Lung (tissue), 12 donors: ENCODE measurements around the gene TNFRSF17. TPM values are rescaled to one million over a fixed set of nuclear protein-coding genes. Genes with fewer than 3 reads are reported as not detected.
"Not testable (repeated sequence)": the region's sequence is repeated elsewhere in the genome, so short reads cannot be mapped to it uniquely, and the experiment has no call there.

Experiments
- ATAC-seq: fragments of 200-7000 bp; cut with Tn5 transposase; one replicate; pipeline ENCODE4 v1.9.1; 2020; ENCODE audit warnings: moderate number of reproducible peaks; ENCODE audit not compliant: insufficient read depth, low FRiP score
- DNase-seq, 3 donors: peaks; one replicate each; pipeline ENCODE4 v3.0.0-alpha.2; 2013 to 2017
- H3K27ac ChIP-seq, 2 donors: one replicate each; pipeline ENCODE4 v1.5.1; 2013; ENCODE audit warnings: mild to moderate bottlenecking in 2 of 2, moderate library complexity in 2 of 2, control low read depth in 1 of 2, inconsistent platforms in 1 of 2, low read depth in 1 of 2, low read length in 1 of 2
- H3K27me3 ChIP-seq, 3 donors: one replicate each; pipeline ENCODE4 v1.5.1; 2013; ENCODE audit warnings: low read length in 2 of 3; ENCODE audit not compliant: control insufficient read depth in 3 of 3, insufficient read depth in 3 of 3
- H3K36me3 ChIP-seq, 4 donors: one replicate each; pipeline ENCODE4 v1.5.1; 2013; ENCODE audit warnings: low read length in 4 of 4, mild to moderate bottlenecking in 1 of 4, moderate library complexity in 1 of 4; ENCODE audit not compliant: control insufficient read depth in 4 of 4, insufficient read depth in 4 of 4
- H3K4me1 ChIP-seq, 5 donors: one replicate each; pipeline ENCODE4 v1.5.1; 2013; ENCODE audit warnings: low read length in 5 of 5, mild to moderate bottlenecking in 2 of 5, moderate library complexity in 1 of 5; ENCODE audit not compliant: control insufficient read depth in 5 of 5, insufficient read depth in 5 of 5
- H3K4me3 ChIP-seq: one replicate; pipeline ENCODE4 v1.5.1; 2013; ENCODE audit warnings: mild to moderate bottlenecking, control low read depth, moderate library complexity
- H3K9ac ChIP-seq, 2 donors: one replicate each; pipeline ENCODE4 v1.5.1; 2013; ENCODE audit warnings: low read length in 2 of 2, control low read depth in 1 of 2; ENCODE audit not compliant: insufficient read depth in 1 of 2
- H3K9me3 ChIP-seq, 4 donors: one replicate each; pipeline ENCODE4 v1.5.1; 2013; ENCODE audit warnings: low read length in 3 of 4, mild to moderate bottlenecking in 1 of 4, moderate library complexity in 1 of 4; ENCODE audit not compliant: control insufficient read depth in 4 of 4, insufficient read depth in 3 of 4
- WGBS, 2 donors: extraction: QIAGEN DNeasy Blood & Tissue Kit; methylation state at CpG; one replicate each; pipeline ENCODE4 v1.1.7; 2013; 5-methylcytosine and 5-hydroxymethylcytosine counted together
- polyA plus RNA-seq, 2 donors: library from polyadenylated mRNA; stranded (reverse); fragments of 200-250 nt; gene quantifications; one replicate each; pipeline ENCODE4 v1.2.1, GENCODE V29; 2013
- total RNA-seq, 2 donors: library from RNA; depleted of rRNA in 1 of 2; stranded (reverse); fragments of >200 nt in 1 of 2; gene quantifications; one replicate each; pipeline ENCODE4 v1.2.1, GENCODE V29; 2014 to 2021
- TF ChIP-seq, protein P1 (sequence below): IDR thresholded peaks from 2 replicates; pipeline ENCODE4 v1.5.1; 2012; ENCODE audit warnings: mild to moderate bottlenecking; ENCODE audit errors: control extremely low read depth, extremely low read depth
- donor health status: control.
- donor health status: control.
- donor health status: Bipolar disorder and iron deficiency.
- donor health status: healthy.
- donor health status: DM: yes; HTN: yes; CAD: no.

Gene TNFRSF17
- total and polyA plus RNA-seq, 4 donors: 0.30 to 3.2 (median 1.4) TPM

DNA sequence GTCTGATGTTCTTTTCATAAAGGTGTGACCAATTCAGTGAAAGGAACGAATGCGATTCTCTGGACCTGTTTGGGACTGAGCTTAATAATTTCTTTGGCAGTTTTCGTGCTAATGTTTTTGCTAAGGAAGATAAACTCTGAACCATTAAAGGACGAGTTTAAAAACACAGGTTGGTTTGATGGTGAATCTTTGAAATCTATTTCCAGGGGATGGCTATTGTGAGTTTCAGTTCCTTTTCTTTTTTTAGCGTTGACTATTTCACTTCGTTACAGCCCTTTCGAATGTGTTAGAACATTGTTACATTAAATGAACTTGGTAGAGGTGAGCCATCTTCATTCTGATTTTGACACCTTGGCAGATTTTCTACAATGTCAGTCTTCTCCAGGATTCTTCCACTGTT lies 1.2 kb downstream of the TNFRSF17 start:
- TF ChIP-seq, protein P1, sequence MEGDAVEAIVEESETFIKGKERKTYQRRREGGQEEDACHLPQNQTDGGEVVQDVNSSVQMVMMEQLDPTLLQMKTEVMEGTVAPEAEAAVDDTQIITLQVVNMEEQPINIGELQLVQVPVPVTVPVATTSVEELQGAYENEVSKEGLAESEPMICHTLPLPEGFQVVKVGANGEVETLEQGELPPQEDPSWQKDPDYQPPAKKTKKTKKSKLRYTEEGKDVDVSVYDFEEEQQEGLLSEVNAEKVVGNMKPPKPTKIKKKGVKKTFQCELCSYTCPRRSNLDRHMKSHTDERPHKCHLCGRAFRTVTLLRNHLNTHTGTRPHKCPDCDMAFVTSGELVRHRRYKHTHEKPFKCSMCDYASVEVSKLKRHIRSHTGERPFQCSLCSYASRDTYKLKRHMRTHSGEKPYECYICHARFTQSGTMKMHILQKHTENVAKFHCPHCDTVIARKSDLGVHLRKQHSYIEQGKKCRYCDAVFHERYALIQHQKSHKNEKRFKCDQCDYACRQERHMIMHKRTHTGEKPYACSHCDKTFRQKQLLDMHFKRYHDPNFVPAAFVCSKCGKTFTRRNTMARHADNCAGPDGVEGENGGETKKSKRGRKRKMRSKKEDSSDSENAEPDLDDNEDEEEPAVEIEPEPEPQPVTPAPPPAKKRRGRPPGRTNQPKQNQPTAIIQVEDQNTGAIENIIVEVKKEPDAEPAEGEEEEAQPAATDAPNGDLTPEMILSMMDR: no peak
- Histone ChIP-seq H3K9me3 (no peaks in the 10 kb centered on the region), H3K4me1 (no peaks in the 10 kb centered on the region), H3K27ac (no peak overlapping the region), H3K36me3 (no peaks in the 10 kb centered on the region), H3K27me3 (no peaks in the 10 kb centered on the region), H3K4me3 (no peak overlapping the region), H3K9ac (no peak overlapping the region)
- DNase-seq: no peak
- ATAC-seq: no peak
- WGBS, 2 donors: 78 to 83% methylated on average over 7 of the region's 7 CpGs

DNA sequence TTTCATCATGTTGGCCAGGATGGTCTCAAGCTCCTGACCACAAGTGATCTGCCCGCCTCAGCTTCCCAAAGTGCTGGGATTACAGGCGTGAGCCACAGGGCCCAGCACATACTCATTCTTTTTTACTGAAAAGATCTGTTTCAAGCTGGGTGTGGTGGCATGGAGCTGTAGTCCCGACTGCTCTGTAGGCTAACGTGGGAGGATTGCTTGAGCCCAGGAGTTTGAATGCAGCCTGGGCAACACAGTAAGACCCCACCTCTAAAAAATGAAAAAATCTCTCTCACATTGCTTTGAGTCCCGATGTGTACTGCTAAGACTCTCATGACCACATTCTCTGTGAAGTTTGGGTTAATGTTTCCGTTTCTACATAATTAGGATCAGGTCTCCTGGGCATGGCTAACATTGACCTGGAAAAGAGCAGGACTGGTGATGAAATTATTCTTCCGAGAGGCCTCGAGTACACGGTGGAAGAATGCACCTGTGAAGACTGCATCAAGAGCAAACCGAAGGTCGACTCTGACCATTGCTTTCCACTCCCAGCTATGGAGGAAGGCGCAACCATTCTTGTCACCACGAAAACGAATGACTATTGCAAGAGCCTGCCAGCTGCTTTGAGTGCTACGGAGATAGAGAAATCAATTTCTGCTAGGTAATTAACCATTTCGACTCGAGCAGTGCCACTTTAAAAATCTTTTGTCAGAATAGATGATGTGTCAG lies 2.3 kb downstream of the TNFRSF17 start:
- Histone ChIP-seq H3K27me3 (no peaks in the 10 kb centered on the region), H3K9ac (no peak overlapping the region), H3K4me3 (no peak overlapping the region), H3K9me3 (no peaks in the 10 kb centered on the region), H3K27ac (no peak overlapping the region), H3K4me1 (no peaks in the 10 kb centered on the region), H3K36me3 (no peaks in the 10 kb centered on the region)
- TF ChIP-seq, protein P1: no peak
- WGBS, 2 donors: 70 to 88% methylated on average over 17 of the region's 17 CpGs
- no peak for DNase-seq
- no peak for ATAC-seq

DNA sequence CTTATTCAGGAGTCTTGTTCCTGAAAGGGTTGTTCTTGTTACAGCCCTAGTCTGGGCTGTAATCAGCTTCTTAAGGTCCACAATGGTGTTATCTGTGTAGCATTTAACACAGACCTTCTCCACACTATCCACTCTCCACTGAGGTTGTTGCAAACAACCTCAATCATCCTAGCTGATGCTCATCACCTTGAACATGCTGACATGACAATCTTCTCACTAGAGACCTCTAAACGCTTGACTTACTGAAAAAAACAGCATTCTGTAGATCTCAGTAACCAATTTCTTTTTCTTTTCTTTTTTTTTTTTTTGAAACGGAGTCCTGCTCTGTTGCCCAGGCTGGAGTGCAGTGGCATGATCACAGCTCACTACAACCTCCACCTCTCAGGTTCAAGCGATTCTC lies 3.6 kb downstream of the TNFRSF17 start:
- H3K36me3 ChIP-seq: no peaks in the 10 kb centered on the region
- no peak for ATAC-seq
- no peak overlapping the region for H3K9ac ChIP-seq
- H3K4me3 ChIP-seq: no peak overlapping the region
- WGBS, 2 donors: 94 to 95% methylated on average over 3 of the region's 3 CpGs
- no peaks in the 10 kb centered on the region for H3K9me3 ChIP-seq
- TF ChIP-seq, protein P1: no peak
- no peak for DNase-seq
- H3K27ac ChIP-seq: no peak overlapping the region
- H3K4me1 ChIP-seq: no peaks in the 10 kb centered on the region
- no peaks in the 10 kb centered on the region for H3K27me3 ChIP-seq

DNA sequence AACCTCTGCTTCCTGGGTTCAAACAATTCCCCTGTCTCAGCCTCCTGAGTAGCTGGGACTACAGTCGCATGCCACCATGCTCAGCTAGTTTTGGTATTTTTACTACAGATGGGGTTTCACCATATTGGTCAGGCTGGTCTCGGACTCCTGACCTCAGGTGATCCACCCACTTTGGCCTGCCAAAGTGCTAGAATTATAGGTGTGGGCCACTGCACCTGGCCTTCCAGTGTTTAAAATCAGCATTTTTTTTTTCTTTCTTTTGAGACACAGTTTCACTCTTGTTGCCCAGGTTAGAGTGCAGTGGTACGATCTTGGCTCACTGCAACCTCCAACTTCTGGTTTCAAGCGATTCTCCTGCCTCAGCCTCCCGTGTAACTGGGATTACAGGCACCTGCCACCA lies 5.3 kb downstream of the TNFRSF17 start:
- H3K9ac ChIP-seq, H3K36me3 ChIP-seq, H3K4me1 ChIP-seq, H3K4me3 ChIP-seq, DNase-seq, H3K9me3 ChIP-seq, H3K27ac ChIP-seq, ATAC-seq, H3K27me3 ChIP-seq: not testable (repeated sequence)
- 95 to 96% methylated on average over 5 of the region's 5 CpGs for WGBS, 2 donors
